ENCODE results near the gene TSPAN11.

Gene TSPAN11

DNA sequence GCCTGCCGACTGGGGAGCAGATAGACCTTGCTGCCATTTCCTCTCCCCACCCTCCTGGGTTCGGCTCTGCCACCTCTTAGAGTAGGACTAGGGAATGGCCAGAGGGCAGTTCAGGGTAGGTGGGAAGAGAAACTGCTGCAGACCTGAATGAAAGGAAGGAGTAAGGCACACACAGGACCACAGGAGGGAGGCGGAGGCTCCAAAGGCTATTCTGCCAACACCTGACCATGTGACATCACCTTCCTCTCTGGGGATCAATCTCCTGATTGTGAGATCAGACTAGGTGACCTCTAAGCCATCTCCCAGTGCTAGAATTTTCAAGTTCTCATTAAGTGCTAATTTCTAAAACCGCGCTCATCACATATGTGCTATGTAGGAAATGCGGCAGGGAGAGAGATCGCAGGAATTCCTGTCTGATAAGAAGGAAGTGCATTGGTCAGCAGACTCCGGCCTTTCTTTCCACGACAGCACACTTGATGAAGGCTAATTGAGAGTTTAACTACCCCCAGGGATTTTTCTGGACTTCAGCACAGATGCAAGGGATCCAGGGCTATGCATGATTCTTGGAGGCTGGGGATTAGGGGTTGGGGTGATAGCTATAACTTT, 11.5 kb upstream of the TSPAN11 start:
- no peak for TF ChIP-seq EZH2phosphoT487 (conservative IDR thresholded peaks at IDR 0.05; ENCODE audit: low read length)
- TF ChIP-seq, protein P1, sequence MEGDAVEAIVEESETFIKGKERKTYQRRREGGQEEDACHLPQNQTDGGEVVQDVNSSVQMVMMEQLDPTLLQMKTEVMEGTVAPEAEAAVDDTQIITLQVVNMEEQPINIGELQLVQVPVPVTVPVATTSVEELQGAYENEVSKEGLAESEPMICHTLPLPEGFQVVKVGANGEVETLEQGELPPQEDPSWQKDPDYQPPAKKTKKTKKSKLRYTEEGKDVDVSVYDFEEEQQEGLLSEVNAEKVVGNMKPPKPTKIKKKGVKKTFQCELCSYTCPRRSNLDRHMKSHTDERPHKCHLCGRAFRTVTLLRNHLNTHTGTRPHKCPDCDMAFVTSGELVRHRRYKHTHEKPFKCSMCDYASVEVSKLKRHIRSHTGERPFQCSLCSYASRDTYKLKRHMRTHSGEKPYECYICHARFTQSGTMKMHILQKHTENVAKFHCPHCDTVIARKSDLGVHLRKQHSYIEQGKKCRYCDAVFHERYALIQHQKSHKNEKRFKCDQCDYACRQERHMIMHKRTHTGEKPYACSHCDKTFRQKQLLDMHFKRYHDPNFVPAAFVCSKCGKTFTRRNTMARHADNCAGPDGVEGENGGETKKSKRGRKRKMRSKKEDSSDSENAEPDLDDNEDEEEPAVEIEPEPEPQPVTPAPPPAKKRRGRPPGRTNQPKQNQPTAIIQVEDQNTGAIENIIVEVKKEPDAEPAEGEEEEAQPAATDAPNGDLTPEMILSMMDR (IDR thresholded peaks at IDR 0.05; ENCODE audit: insufficient read depth, low read length, poor library complexity, severe bottlenecking): no peak
- no peaks in the 10 kb centered on the region for H3F3A ChIP-seq (ENCODE audit: insufficient read depth)
- H3K27ac ChIP-seq (ENCODE audit: low read depth, low read length): no peak overlapping the region
- H3K4me2 ChIP-seq (ENCODE audit: low read depth, low read length, poor library complexity, severe bottlenecking): no peak overlapping the region
- H3K9me3 ChIP-seq (ENCODE audit: insufficient read depth, low read length): no peaks in the 10 kb centered on the region
- H3K4me3 ChIP-seq (ENCODE audit: insufficient read depth, low read length, poor library complexity, severe bottlenecking): no peak overlapping the region
- no peak overlapping the region for H3K9ac ChIP-seq (ENCODE audit: low read length)
- no peaks in the 10 kb centered on the region for H3K9me2 ChIP-seq (replicated peaks; ENCODE audit: insufficient read depth, low read length)
- H3K27me3 ChIP-seq (ENCODE audit: low read length): no peaks in the 10 kb centered on the region
- no peaks in the 10 kb centered on the region for H3K36me3 ChIP-seq (ENCODE audit: low read length)
- H3K79me2 ChIP-seq (ENCODE audit: insufficient read depth, low read length): no peaks in the 10 kb centered on the region
- H2AFZ ChIP-seq (ENCODE audit: low read depth, low read length, severe bottlenecking): no peak overlapping the region
- no peaks in the 10 kb centered on the region for H4K20me1 ChIP-seq (ENCODE audit: low read depth, low read length)

DNA sequence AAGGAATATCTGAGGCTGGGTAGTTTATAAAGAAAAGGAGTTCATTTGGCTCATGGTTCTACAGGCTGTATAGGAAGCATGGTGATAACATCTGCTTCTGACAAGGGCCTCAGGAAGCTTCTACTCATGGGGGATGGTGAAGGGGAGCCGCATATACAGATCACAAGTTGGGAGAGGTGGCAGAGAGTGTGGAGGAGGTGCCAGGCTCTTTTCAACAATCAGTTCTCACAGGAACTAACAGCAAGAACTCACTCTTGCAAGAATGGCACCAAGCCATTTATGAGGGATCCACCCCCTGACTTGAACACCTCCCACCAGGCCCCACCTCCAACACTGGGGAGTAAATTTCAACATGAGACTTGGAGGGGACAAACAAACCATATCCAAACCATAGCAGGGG, 3.5 kb upstream of the TSPAN11 start:
- Histone ChIP-seq H3K79me2 (ENCODE audit: insufficient read depth, low read length) (no peaks in the 10 kb centered on the region), H3K9me2 (replicated peaks; ENCODE audit: insufficient read depth, low read length) (no peaks in the 10 kb centered on the region), H3K27me3 (ENCODE audit: low read length) (no peaks in the 10 kb centered on the region), H3K27ac (ENCODE audit: low read depth, low read length) (no peak overlapping the region), H3F3A (ENCODE audit: insufficient read depth) (no peaks in the 10 kb centered on the region), H4K20me1 (ENCODE audit: low read depth, low read length) (no peaks in the 10 kb centered on the region), H2AFZ (ENCODE audit: low read depth, low read length, severe bottlenecking) (no peak overlapping the region), H3K9me3 (ENCODE audit: insufficient read depth, low read length) (no peaks in the 10 kb centered on the region), H3K4me2 (ENCODE audit: low read depth, low read length, poor library complexity, severe bottlenecking) (no peak overlapping the region), H3K4me3 (ENCODE audit: insufficient read depth, low read length, poor library complexity, severe bottlenecking) (no peak overlapping the region), H3K36me3 (ENCODE audit: low read length) (no peaks in the 10 kb centered on the region), H3K9ac (ENCODE audit: low read length) (no peak overlapping the region)
- TF ChIP-seq, protein P1 (IDR thresholded peaks at IDR 0.05; ENCODE audit: insufficient read depth, low read length, poor library complexity, severe bottlenecking): no peak
- TF ChIP-seq EZH2phosphoT487 (conservative IDR thresholded peaks at IDR 0.05; ENCODE audit: low read length): no peak

DNA sequence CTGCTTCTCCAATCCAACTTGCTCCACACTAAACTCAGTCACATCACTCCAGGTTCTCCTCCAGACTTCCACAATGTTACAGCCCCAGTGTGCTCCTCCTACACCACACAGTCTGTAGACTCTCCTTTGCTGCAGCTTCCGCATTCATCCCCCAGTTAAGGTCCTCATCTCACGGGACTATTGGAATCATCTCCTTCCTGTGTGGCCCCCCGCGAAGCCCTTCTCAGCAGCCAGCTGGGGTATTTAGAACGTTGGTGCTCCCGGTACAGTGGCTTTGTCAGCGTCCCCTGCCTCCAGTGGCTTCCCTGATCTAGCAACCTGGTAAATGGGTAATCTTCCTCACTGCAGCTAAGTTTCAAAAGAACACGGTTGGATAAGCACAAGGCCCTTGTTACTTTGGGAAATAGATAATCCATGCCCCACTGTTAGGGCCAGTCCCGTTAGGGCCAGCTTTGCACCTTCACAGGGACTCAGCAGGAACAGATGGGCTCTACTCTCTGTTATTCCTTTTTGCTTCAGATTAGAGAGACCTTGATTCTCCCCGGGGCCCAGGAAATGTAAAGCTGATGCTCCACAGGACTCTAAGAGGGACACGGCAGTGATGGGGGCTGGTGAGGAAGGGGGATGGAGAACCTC, 823 bp upstream of the TSPAN11 start:
- Histone ChIP-seq H4K20me1 (ENCODE audit: low read depth, low read length) (no peaks in the 10 kb centered on the region), H3F3A (ENCODE audit: insufficient read depth) (no peaks in the 10 kb centered on the region), H3K27me3 (ENCODE audit: low read length) (no peaks in the 10 kb centered on the region), H3K4me3 (ENCODE audit: insufficient read depth, low read length, poor library complexity, severe bottlenecking) (no peak overlapping the region), H3K4me2 (ENCODE audit: low read depth, low read length, poor library complexity, severe bottlenecking) (no peak overlapping the region), H2AFZ (ENCODE audit: low read depth, low read length, severe bottlenecking) (no peak overlapping the region), H3K36me3 (ENCODE audit: low read length) (no peaks in the 10 kb centered on the region), H3K27ac (ENCODE audit: low read depth, low read length) (no peak overlapping the region), H3K79me2 (ENCODE audit: insufficient read depth, low read length) (no peaks in the 10 kb centered on the region), H3K9me2 (replicated peaks; ENCODE audit: insufficient read depth, low read length) (no peaks in the 10 kb centered on the region), H3K9me3 (ENCODE audit: insufficient read depth, low read length) (no peaks in the 10 kb centered on the region), H3K9ac (ENCODE audit: low read length) (no peak overlapping the region)
- TF ChIP-seq EZH2phosphoT487 (conservative IDR thresholded peaks at IDR 0.05; ENCODE audit: low read length): no peak
- TF ChIP-seq, protein P1 (IDR thresholded peaks at IDR 0.05; ENCODE audit: insufficient read depth, low read length, poor library complexity, severe bottlenecking): no peak

Measured in SU-DHL-6 (cell line).